HepG2 (cell line): Measurements from ENCODE around the gene WDFY1. TPM values are rescaled to one million over a fixed set of nuclear protein-coding genes. Genes with fewer than 3 reads are reported as not detected.

ENCODE experiments used
- ATAD3A ChIP-seq: sonication (generic); formaldehyde crosslinking; IDR thresholded peaks from 2 replicates; pipeline ENCODE4 v1.4.0; 2020; ENCODE audit warnings: missing genetic modification reagents
- CAMTA2 ChIP-seq: sonication (generic); formaldehyde crosslinking; IDR thresholded peaks from 2 replicates; pipeline ENCODE4 v1.4.0; 2020; ENCODE audit warnings: mild to moderate bottlenecking, missing genetic modification reagents, borderline replicate concordance
- CENPT ChIP-seq: sonication (generic); formaldehyde crosslinking; IDR thresholded peaks from 2 replicates; pipeline ENCODE4 v1.8.0; 2022; ENCODE audit warnings: low read depth, mild to moderate bottlenecking, moderate library complexity, missing genetic modification reagents
- FOXA3 ChIP-seq: IDR thresholded peaks from 2 replicates; pipeline ENCODE4 v1.6.1; 2016; ENCODE audit warnings: missing genetic modification reagents, missing compliant biosample characterization
- HINFP ChIP-seq: sonication (generic); formaldehyde crosslinking; IDR thresholded peaks from 2 replicates; pipeline ENCODE4 v1.4.0; 2020; ENCODE audit warnings: low read depth, mild to moderate bottlenecking, missing genetic modification reagents
- HNF4G ChIP-seq, 2 experiments: sonication (generic) in 1 of 2; formaldehyde crosslinking in 1 of 2; IDR thresholded peaks; 2 replicates each; pipeline versions ENCODE4 v1.4.0 to v1.6.1; 2011 to 2020; ENCODE audit warnings: borderline replicate concordance in 2 of 2, low read depth in 2 of 2, mild to moderate bottlenecking in 2 of 2, low read length in 1 of 2, missing genetic modification reagents in 1 of 2, moderate library complexity in 1 of 2
- MATR3 ChIP-seq: sonication (generic); formaldehyde crosslinking; IDR thresholded peaks from 2 replicates; pipeline ENCODE4 v1.4.0; 2020; ENCODE audit warnings: missing genetic modification reagents
- MXD3 ChIP-seq: IDR thresholded peaks from 2 replicates; pipeline ENCODE4 v1.6.1; 2016; ENCODE audit warnings: mild to moderate bottlenecking, missing biosample characterization, missing genetic modification reagents
- MZF1 ChIP-seq: sonication (generic); formaldehyde crosslinking; IDR thresholded peaks from 2 replicates; pipeline ENCODE4 v1.8.1; 2023; ENCODE audit warnings: mild to moderate bottlenecking, missing genetic modification reagents, borderline replicate concordance
- NONO ChIP-seq, 2 experiments: fragments of 450-650 bp in 1 of 2; sonication (generic) in 1 of 2; formaldehyde crosslinking in 1 of 2; IDR thresholded peaks in 1 of 2; conservative IDR thresholded peaks in 1 of 2; 2 replicates each; pipeline versions ENCODE4 v1.6.1 to v1.8.0; 2017 to 2022; ENCODE audit warnings: mild to moderate bottlenecking in 1 of 2, missing genetic modification reagents in 1 of 2, moderate library complexity in 1 of 2
- PPARG ChIP-seq: conservative IDR thresholded peaks from 2 replicates; pipeline ENCODE4 v1.6.1; 2016; ENCODE audit warnings: missing biosample characterization, missing genetic modification reagents
- RCOR2 ChIP-seq: IDR thresholded peaks from 2 replicates; pipeline ENCODE4 v1.6.1; 2016; ENCODE audit warnings: missing biosample characterization, missing genetic modification reagents
- SETDB1 ChIP-seq: sonication (generic); formaldehyde crosslinking; IDR thresholded peaks from 2 replicates; pipeline ENCODE4 v1.5.1; 2020; ENCODE audit warnings: missing genetic modification reagents, mild to moderate bottlenecking, borderline replicate concordance
- SSRP1 ChIP-seq: IDR thresholded peaks from 2 replicates; pipeline ENCODE4 v1.6.1; 2016; ENCODE audit warnings: control low read depth
- TOPORS ChIP-seq: sonication (generic); formaldehyde crosslinking; IDR thresholded peaks from 2 replicates; pipeline ENCODE4 v1.8.0; 2023; ENCODE audit warnings: mild to moderate bottlenecking, missing genetic modification reagents
- TSC22D2 ChIP-seq: sonication (generic); formaldehyde crosslinking; IDR thresholded peaks from 2 replicates; pipeline ENCODE4 v1.5.1; 2020; ENCODE audit warnings: missing genetic modification reagents, mild to moderate bottlenecking, borderline replicate concordance
- ZFY ChIP-seq: sonication (generic); formaldehyde crosslinking; IDR thresholded peaks from 2 replicates; pipeline ENCODE4 v1.4.0; 2020; ENCODE audit warnings: missing genetic modification reagents
- ZKSCAN8 ChIP-seq: IDR thresholded peaks from 2 replicates; pipeline ENCODE4 v1.6.1; 2016; ENCODE audit warnings: borderline replicate concordance, missing genetic modification reagents, missing compliant biosample characterization
- ZNF256 ChIP-seq: sonication (generic); formaldehyde crosslinking; conservative IDR thresholded peaks from 2 replicates; pipeline ENCODE4 v1.4.0; 2020; ENCODE audit warnings: missing genetic modification reagents
- ZNF3 ChIP-seq: IDR thresholded peaks from 2 replicates; pipeline ENCODE4 v1.7.0; 2017; ENCODE audit warnings: inconsistent platforms
- ZNF543 ChIP-seq: sonication (generic); formaldehyde crosslinking; IDR thresholded peaks from 2 replicates; pipeline ENCODE4 v1.4.0; 2020; ENCODE audit warnings: mild to moderate bottlenecking, missing genetic modification reagents
- ZNF557 ChIP-seq: sonication (generic); formaldehyde crosslinking; IDR thresholded peaks from 2 replicates; pipeline ENCODE4 v1.4.0; 2020; ENCODE audit warnings: missing genetic modification reagents
- ZNF652 ChIP-seq: IDR thresholded peaks from 2 replicates; pipeline ENCODE4 v1.6.1; 2016; ENCODE audit warnings: low read depth, borderline replicate concordance
- ZNF800 ChIP-seq: sonication (generic); formaldehyde crosslinking; IDR thresholded peaks from 2 replicates; pipeline ENCODE4 v1.4.0; 2020; ENCODE audit warnings: missing genetic modification reagents
- ZSCAN31 ChIP-seq: sonication (generic); formaldehyde crosslinking; IDR thresholded peaks from 2 replicates; pipeline ENCODE4 v1.5.0; 2020; ENCODE audit warnings: low read depth, mild to moderate bottlenecking, missing genetic modification reagents
- polyA plus RNA-seq, 8 experiments: library from polyadenylated mRNA; depleted of rRNA in 3 of 8; stranded (reverse) in 7 of 8; unstranded in 1 of 8; fragments of >200 nt; fragmentation: Illumina TruSeq in 4 of 8; extraction: Trizol in 4 of 8; gene quantifications; 2 replicates each; pipeline versions ENCODE4 v1.2.1 to v1.2.3, GENCODE V29; 2011 to 2016; ENCODE audit warnings: low read depth in 4 of 8, missing spikeins in 1 of 8, mixed read lengths in 1 of 8; ENCODE audit not compliant: insufficient read depth in 1 of 8
- total RNA-seq, 5 experiments: library from RNA; depleted of rRNA; stranded (reverse); fragments of >200 nt; fragmentation: Illumina TruSeq; extraction: Trizol; gene quantifications; 2 replicates each; pipeline ENCODE4 v1.2.3, GENCODE V29; 2016; ENCODE audit warnings: low read depth in 1 of 5

WDFY1 gene
- total and polyA plus RNA-seq, 2 of the 13 experiments (the other 11 are each of a cell fraction or from before 2014, with no cell fraction given) = 77.0 to 78.4 TPM

- TF ChIP-seq ATAD3A (no peak), PPARG (peak; percentile 26; the same call in 1 of the 2 replicates), ZSCAN31 (CRISPR knock-in tag) (no peak; the same call in 1 of the 2 replicates), FOXA3 (CRISPR knock-in tag) (peak; percentile 71), ZNF800 (no peak), ZNF557 (no peak), MZF1 (CRISPR knock-in tag) (no peak), HINFP (CRISPR knock-in tag) (peak; percentile 90; the same call in 1 of the 2 replicates), SSRP1 (peak; percentile 91), NONO (IDR thresholded peaks at IDR 0.05) (no peak), NONO (CRISPR knock-in tag; conservative IDR thresholded peaks at IDR 0.05) (0 out of 2 replicates have a peak, but pooled peaks have one; percentile 19), ZNF543 (CRISPR knock-in tag) (peak; percentile 88), ZNF652 (CRISPR knock-in tag) (no peak), ZKSCAN8 (CRISPR knock-in tag) (peak; percentile 48; the same call in 1 of the 2 replicates), ZNF3 (CRISPR knock-in tag) (peak; percentile 71; the same call in 1 of the 2 replicates), MXD3 (no peak), MATR3 (CRISPR knock-in tag) (no peak), RCOR2 (peak; percentile 38), SETDB1 (CRISPR knock-in tag) (no peak), TSC22D2 (CRISPR knock-in tag) (0 out of 2 replicates have a peak, but pooled peaks have one; percentile 9), HNF4G (IDR thresholded peaks at IDR 0.05; ENCODE audit: borderline replicate concordance, low read depth, low read length) (no peak), HNF4G (CRISPR knock-in tag; IDR thresholded peaks at IDR 0.05; ENCODE audit: borderline replicate concordance, low read depth) (peak; percentile 67; the same call in 1 of the 2 replicates), ZFY (peak; percentile 86), TOPORS (peak; percentile 85; the same call in 1 of the 2 replicates), CENPT (CRISPR knock-in tag) (0 out of 2 replicates have a peak, but pooled peaks have one; percentile 27), CAMTA2 (peak; percentile 77; the same call in 1 of the 2 replicates), ZNF256 (0 out of 2 replicates have a peak, but pooled peaks have one; percentile 56)
Observed at GRCh38 chr2:223930103-223930976, 14.8 kb downstream of the WDFY1 start (continued).
